T47D (cell line): ENCODE data around the gene DBT.

Source experiments
- DNase-seq, 2 experiments: peaks; one replicate each; pipeline versions ENCODE4 v3.0.0 to v3.0.0-alpha.2; 2011 to 2012; ENCODE audit warnings: low read depth in 1 of 2, low spot score in 1 of 2
- JUND ChIP-seq: IDR thresholded peaks from 2 replicates; pipeline ENCODE4 v1.6.1; 2012; ENCODE audit warnings: low read depth
- in situ Hi-C: cut with HindIII; loops from 2 replicates; pipeline ENCODE4 v1.10.0; 2016; ENCODE audit warnings: low sequenced_read_pairs, low pct_unique_long_range_greater_than_20kb

Gene DBT

DNA sequence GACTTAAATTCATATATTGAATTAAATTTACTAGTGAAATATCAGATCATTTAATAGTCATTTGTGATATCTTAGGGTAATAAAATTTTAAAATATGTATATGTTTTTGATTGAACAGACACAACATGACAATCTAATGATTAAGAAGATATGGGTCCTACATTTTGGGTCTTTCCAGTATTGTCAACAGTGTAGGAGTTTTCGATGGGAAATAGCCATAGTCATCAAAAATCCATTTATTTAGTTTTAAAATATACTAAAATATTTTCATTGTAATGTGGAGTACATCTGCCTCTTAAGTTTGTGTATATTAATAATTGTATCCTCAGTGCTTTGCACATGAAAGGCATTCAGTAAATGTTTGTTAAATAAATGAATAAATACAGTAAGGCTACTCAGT lies 102.7 kb downstream of the DBT start:
- in situ Hi-C loops, result no loop called here
- DNase-seq, result no peak
- no peak for TF ChIP-seq JUND

DNA sequence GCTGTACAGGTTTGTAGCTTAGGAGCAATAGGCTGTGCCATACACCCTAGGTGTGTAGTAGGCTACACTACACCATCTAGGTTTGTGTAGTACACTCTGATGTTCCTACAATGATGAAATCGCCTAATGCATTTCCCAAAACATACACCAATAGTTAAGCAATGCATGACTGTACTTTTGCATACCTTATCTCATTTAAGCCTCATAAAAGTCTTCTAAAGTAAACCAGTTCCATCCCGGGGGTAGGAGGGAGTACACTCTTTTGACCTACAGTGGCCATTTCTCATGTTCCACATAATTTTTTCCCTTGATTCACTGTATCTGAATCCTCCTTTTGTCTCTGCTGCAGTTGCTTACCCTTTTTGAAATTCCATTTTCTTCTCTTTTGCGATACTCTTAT lies 104.5 kb downstream of the DBT start:
- in situ Hi-C loops, result no loop called here
- DNase-seq, result no peak
- TF ChIP-seq JUND, result no peak

DNA sequence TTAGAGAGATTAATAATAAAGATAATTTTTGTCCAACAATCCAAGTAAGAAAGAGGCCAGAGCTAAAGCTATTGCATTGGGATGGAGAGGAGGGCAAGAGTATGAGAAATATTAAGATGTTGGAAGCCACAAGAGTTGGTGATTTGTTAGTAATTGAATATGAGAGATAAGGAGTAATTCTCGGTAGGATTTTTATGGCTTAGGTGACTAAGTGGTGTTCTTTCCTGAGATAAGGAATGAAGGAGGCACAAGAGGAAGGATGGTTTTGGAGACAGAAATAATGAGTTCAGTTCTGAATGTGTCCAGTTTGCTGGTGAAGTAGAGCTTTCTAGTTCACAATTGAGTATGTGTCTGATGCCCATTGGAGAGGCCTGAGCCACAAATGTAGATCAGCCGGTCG lies 107.3 kb downstream of the DBT start:
- DNase-seq, result no peak
- in situ Hi-C loops, result no loop called here
- no peak for TF ChIP-seq JUND

DNA sequence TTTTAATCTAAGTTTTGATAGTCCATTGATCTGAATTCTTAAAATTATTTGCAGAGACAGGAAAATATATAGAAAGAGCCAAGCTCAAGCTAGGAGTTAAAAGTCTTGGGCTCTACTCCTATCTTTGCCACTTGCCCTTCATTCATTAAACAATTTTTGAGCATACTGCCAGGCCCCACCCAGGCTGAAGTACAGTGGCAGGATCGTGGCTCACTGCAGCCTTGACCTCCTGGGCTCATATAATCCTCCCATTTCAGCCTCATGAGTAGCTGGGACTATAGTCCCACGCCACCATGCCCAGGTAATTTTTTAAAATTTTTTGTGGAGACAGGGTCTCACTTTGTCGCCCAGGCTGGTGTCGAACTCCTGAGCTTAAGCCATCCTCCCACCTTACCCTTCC lies 108.4 kb downstream of the DBT start:
- TF ChIP-seq JUND, result no peak
- in situ Hi-C loops, result no loop called here
- no peak for DNase-seq

DNA sequence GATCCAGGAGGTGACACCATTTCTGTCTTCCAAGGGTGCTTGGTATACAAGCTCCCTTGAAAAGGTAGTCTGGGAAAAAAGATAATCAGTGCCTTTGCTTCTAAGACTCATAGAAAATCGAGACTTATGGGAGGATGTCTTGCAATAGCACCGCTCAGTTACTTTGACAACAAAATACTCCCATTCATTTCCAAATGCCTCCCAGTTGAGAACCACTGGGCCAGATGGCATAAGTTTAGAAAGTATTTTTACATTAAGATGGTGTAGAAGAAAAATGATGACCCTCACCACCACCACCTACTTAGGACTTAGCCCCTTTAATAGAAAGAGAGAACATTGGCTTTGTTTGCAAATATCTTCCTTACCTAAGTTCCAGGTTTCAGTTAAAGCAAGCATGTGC lies 112.0 kb downstream of the DBT start:
- DNase-seq, result no peak
- in situ Hi-C loops, result no loop called here
- no peak for TF ChIP-seq JUND
